Measurements from ENCODE around the gene ASAP3. TPM values are rescaled to one million over a fixed set of nuclear protein-coding genes. Genes with fewer than 3 reads are reported as not detected.

ASAP3 gene
- total and polyA plus RNA-seq, 8 donors = 35.2 to 51.6 (median 44.9) TPM

DNA sequence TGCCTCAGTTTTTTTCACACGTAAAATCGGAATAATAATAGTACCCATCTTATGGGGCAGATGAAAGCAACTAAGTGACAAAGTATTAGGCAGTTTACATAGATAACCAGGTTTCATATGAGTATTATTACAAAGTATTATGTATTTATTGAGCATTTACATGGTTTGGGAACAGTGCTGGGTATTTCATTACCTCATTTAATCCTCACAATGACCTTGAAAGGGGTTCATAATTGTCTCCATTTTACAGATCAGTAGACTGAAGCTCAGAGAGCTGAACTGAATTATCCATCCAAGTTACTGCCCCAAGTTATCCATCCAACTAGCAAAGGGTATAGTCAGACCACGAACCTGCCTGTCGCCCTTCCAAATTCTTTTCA is 80.6 kb downstream of the ASAP3 start:
- H3K27me3 ChIP-seq = no peaks in the 10 kb centered on the region
- peak overlapping the region; percentile 49 to 58 for H3K27ac ChIP-seq
- H3K9me3 ChIP-seq = no peaks in the 10 kb centered on the region
- H3K4me3 ChIP-seq = no peak overlapping the region
- ATAC-seq (no peak), DNase-seq (no peak)
- intact Hi-C loops (cut with DNase I) = loop anchor here in 1 of 2 donors (10.0 kb wide), 1 partner anchor 99 kb away; no protein-coding TSS in a partner anchor
- H3K36me3 ChIP-seq = no peaks in the 10 kb centered on the region
- TF ChIP-seq CTCF (IDR thresholded peaks at IDR 0.05) = no peak
- H3K4me1 ChIP-seq = peaks cover 17 to 34% of the 10 kb centered on the region in 2 donors

DNA sequence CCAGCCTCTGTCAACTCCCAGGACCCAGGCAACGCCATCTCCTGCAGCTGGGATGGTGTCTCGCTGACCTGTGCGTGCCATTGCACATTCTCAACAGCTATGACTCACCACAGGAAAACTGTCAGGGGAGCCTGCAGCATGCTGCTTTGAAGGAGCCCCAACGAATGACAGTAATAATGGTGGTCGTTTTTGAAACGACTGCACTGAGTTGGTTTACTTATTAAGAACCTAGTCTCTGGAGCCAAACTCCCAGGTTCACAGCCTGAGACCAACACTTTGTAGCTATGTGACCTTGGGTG is 81.0 kb downstream of the ASAP3 start:
- H3K36me3 ChIP-seq = no peaks in the 10 kb centered on the region
- peak overlapping the region; percentile 49 to 58 for H3K27ac ChIP-seq
- no peaks in the 10 kb centered on the region for H3K27me3 ChIP-seq
- H3K4me1 ChIP-seq = peaks cover 17 to 34% of the 10 kb centered on the region in 2 donors
- DNase-seq (no peak), ATAC-seq (peak; percentile 24)
- intact Hi-C loops (cut with DNase I) = loop anchor here in 1 of 2 donors (10.0 kb wide), 1 partner anchor 98 kb away; no protein-coding TSS in a partner anchor
- TF ChIP-seq CTCF (IDR thresholded peaks at IDR 0.05) = no peak
- H3K4me3 ChIP-seq = no peak overlapping the region
- no peaks in the 10 kb centered on the region for H3K9me3 ChIP-seq

GRCh38 chr1:23402286-23403037 is 81.5 kb downstream of the ASAP3 start:
- ATAC-seq (peak; percentile 11), DNase-seq (peak in 1 of 4 donors; percentile 54)
- Histone ChIP-seq H3K27me3 (no peaks in the 10 kb centered on the region), H3K36me3 (no peaks in the 10 kb centered on the region), H3K27ac (peak overlapping the region in 1 of 2 donors; percentile 58), H3K4me3 (no peak overlapping the region), H3K9me3 (no peaks in the 10 kb centered on the region), H3K4me1 (peaks cover 17 to 34% of the 10 kb centered on the region in 2 donors)
- intact Hi-C loops (cut with DNase I) = loop anchor here in 1 of 2 donors (10.0 kb wide), 1 partner anchor 98 kb away; no protein-coding TSS in a partner anchor
- no peak for TF ChIP-seq CTCF (IDR thresholded peaks at IDR 0.05)

GRCh38 chr1:23401313-23401712 is 82.7 kb downstream of the ASAP3 start:
- no peaks in the 10 kb centered on the region for H3K36me3 ChIP-seq
- intact Hi-C loops (cut with DNase I) = loop anchor here in 1 of 2 donors (10.0 kb wide), 1 partner anchor 97 kb away; no protein-coding TSS in a partner anchor

More at GRCh38 chr1:23401313-23401712, 82.7 kb downstream of the ASAP3 start:
- ATAC-seq = no peak
- DNase-seq = no peak
- Histone ChIP-seq H3K4me1 (peaks cover 17 to 34% of the 10 kb centered on the region in 2 donors), H3K9me3 (no peaks in the 10 kb centered on the region), H3K4me3 (no peak overlapping the region), H3K27ac (peak overlapping the region in 1 of 2 donors; percentile 3), H3K27me3 (no peaks in the 10 kb centered on the region)
- no peak for TF ChIP-seq CTCF (IDR thresholded peaks at IDR 0.05)

All from left lung (tissue), 10 donors.